ENCODE results near the gene CEP170B. TPM values are rescaled to one million over a fixed set of nuclear protein-coding genes. Genes with fewer than 3 reads are reported as not detected.
"Not testable (repeated sequence)": the region's sequence is repeated elsewhere in the genome, so short reads cannot be mapped to it uniquely, and the experiment has no call there.

The CEP170B gene
- polyA plus RNA-seq (ENCODE audit: insufficient read length in 3 of 3), result 10 to 100 TPM; 11.1 to 21.6 (median 15.3) TPM
- long read RNA-seq, donor 1, result 0 reads
- long read RNA-seq, donor 2, result 0 reads
- long read RNA-seq, donor 3, result 0 reads
- long read RNA-seq, donor 4, result 0 reads
- long read RNA-seq, donor 5, result 0 reads
- long read RNA-seq, donor 6, partial matches to known transcripts, result 0 of 1 reads
- long read RNA-seq, donor 6, other reads (novel, unspliced or antisense), result 0 of 1 reads
- long read RNA-seq, donor 7, result 0 reads
- long read RNA-seq, donor 8, result 0 reads
- long read RNA-seq, donor 9, partial matches to known transcripts, result 0 of 1 reads
- long read RNA-seq, donor 9, other reads (novel, unspliced or antisense), result 0 of 1 reads
- long read RNA-seq, donor 10, result 0 reads
- long read RNA-seq, donor 11, result 0 reads
- long read RNA-seq, donor 12, result 0 reads
- long read RNA-seq, donor 13, result 0 reads
- long read RNA-seq, donor 14, result 0 reads
- long read RNA-seq, donor 15, partial matches to known transcripts, result 13 of 14 reads
- long read RNA-seq, donor 15, other reads (novel, unspliced or antisense), result 0 of 14 reads
- long read RNA-seq, donor 16, partial matches to known transcripts, result 10 of 10 reads
- long read RNA-seq, donor 16, other reads (novel, unspliced or antisense), result 0 of 10 reads

DNA sequence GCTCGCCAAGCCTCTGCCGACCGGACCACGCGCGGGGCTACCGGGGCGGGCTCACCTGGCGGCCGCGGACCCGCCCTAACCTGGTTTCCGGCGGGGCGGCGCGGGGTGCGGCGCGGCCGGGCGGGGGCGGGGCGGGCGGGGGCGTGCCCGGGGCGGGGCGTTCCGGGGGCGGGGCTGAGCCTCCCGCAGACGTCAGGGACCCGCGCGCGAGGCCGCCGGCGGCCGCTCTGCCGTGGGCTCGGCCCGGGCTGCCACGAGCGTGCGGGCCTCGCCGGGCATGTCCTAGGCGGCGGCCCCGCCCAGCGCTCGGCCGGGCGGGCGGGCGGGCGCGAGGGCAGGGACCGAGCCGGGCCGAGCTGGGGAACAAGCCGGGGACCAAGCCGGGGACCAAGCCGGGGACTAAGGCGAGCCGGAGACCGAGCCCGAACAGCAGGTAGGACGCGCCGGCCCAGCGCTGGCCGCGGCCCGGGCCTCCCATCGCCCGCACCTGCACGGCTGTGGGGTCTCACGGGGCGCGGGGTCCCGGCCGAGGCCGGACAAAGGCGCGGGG, at the start of gene CEP170B:
TSS of gene CEP170B (plus strand) at position 188 of the 550 bp plus-strand sequence. CDS start 3,183 bp downstream, outside the sequence.
- DNase-seq (ENCODE audit: extremely low read depth in 1 of 11, low read depth in 9 of 11, low spot score in 4 of 11), result no peak

- no peak for DNase-seq (ENCODE audit: extremely low read depth in 1 of 11, low read depth in 9 of 11, low spot score in 4 of 11)
Observed at GRCh38 chr14:104816616-104816884, 48.5 kb upstream of the CEP170B start.

DNA sequence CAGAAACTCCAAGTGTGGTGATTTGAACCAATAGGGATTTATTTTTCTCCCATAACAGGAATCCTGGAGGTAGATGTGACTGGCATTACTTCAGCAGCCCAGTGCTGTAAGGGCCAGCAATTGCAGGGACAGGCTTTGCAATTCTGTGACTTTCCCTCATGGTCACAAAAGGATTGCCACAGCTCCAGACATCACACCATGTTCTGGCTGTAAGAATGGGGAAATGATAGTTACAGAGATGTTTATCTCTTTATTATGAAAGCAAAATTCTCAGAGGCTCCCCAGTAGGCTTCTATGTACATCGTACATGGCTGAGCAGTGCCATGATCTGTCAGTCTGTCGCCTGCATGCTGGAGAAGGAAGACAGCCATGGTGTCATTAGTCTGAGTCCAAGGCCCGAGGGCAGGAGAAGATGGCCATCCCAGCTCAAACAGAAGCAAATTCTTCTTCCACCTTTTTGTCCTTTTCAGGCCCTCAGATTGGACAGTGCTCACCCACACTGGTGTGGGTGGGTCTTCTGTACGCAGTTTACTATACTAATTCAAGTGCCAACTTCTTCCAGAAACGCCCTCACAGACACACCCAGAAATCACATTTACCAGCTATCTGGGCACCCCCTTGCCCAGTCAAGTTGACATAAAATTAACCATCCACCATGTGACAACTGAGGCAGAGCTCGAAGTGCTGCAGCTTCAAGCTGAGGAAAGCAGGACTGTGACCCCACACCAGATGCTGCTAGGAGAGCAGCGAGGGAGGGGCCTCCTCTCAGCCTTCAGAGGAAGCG, 46.9 kb upstream of the CEP170B start:
- no peak for DNase-seq (ENCODE audit: extremely low read depth in 1 of 11, low read depth in 9 of 11, low spot score in 4 of 11)

GRCh38 chr14:104818714-104819161, 46.3 kb upstream of the CEP170B start:
- DNase-seq (ENCODE audit: extremely low read depth in 1 of 11, low read depth in 9 of 11, low spot score in 4 of 11), result no peak

GRCh38 chr14:104819361-104819781, 45.7 kb upstream of the CEP170B start:
- no peak for DNase-seq (ENCODE audit: extremely low read depth in 1 of 11, low read depth in 9 of 11, low spot score in 4 of 11)

- DNase-seq (ENCODE audit: extremely low read depth in 1 of 11, low read depth in 9 of 11, low spot score in 4 of 11), result no peak
Observed at GRCh38 chr14:104820669-104821228, 44.3 kb upstream of the CEP170B start.

- DNase-seq (ENCODE audit: extremely low read depth in 1 of 11, low read depth in 9 of 11, low spot score in 4 of 11), result no peak
Observed at GRCh38 chr14:104821229-104821945, 43.7 kb upstream of the CEP170B start.

- DNase-seq (ENCODE audit: extremely low read depth in 1 of 11, low read depth in 9 of 11, low spot score in 4 of 11), result no peak
Observed at GRCh38 chr14:104821971-104822608, 43.0 kb upstream of the CEP170B start.

GRCh38 chr14:104822821-104823615, 42.0 kb upstream of the CEP170B start:
- no peak for DNase-seq (ENCODE audit: extremely low read depth in 1 of 11, low read depth in 9 of 11, low spot score in 4 of 11)

GRCh38 chr14:104824353-104824997, 40.6 kb upstream of the CEP170B start:
- DNase-seq (ENCODE audit: extremely low read depth in 1 of 11, low read depth in 9 of 11, low spot score in 4 of 11), result no peak

DNA sequence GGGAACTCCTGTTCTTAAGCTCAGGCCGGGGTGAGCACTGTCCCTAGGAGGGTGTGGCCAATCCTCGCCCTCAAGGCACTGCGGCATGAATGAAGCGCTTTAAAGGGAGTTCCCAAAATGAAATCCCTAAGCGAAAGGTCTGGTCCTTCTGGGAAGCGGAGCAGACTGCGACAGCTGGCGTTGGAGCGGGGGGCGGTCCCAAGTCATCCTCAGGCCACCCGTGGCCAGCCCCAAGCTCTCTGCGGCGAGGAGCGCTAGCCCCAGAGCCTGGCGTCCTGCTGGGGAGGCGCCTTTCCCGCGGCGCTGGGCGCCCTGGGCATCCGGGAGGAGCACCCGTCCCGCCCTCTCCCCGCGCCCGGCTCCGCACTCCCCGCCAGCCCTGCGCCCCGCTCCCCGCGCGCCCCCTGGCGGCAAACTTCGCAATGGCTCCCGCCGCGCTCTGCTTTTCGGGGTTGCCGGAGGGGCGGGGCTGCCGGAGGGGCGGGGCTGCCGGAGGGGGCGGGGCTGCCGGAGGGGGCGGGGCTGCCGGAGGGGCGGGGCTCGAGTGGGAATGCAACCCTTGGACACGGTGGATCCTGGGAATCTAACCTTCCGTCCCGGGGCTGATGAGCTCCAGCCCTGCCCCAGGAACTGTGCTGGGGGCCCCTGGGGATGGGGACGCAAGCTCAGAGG, 38.7 kb upstream of the CEP170B start:
- peak in 6 of 11 donors; percentile 68 to 81 (median 80) for DNase-seq (ENCODE audit: extremely low read depth in 1 of 11, low read depth in 9 of 11, low spot score in 4 of 11)

- DNase-seq (ENCODE audit: extremely low read depth in 1 of 11, low read depth in 9 of 11, low spot score in 4 of 11), result no peak
Observed at GRCh38 chr14:104826861-104827176, 38.2 kb upstream of the CEP170B start.

GRCh38 chr14:104827177-104828055, 37.7 kb upstream of the CEP170B start:
- peak in 1 of 11 donors; percentile 31 for DNase-seq (ENCODE audit: extremely low read depth in 1 of 11, low read depth in 9 of 11, low spot score in 4 of 11)

DNA sequence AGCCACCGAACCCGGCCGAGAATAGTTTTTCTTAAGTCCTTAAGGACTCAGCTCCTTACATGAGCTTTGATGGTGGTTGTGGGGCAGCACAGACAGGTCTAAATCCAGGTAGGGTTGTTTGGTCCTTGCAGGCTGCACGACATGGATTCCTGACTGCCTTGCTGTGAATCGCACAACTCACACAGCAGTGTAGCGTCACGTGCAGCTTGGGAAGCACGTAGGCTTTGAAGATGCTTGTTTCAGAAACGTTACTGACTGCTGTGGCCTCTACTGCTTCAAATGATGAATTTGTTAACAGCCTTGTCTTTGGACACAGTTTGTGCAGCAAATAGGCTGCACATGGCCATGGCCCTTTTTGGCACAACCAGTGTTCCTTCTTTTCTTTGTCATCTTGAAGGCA, 34.3 kb upstream of the CEP170B start:
- no peak for DNase-seq (ENCODE audit: extremely low read depth in 1 of 11, low read depth in 9 of 11, low spot score in 4 of 11)

DNA sequence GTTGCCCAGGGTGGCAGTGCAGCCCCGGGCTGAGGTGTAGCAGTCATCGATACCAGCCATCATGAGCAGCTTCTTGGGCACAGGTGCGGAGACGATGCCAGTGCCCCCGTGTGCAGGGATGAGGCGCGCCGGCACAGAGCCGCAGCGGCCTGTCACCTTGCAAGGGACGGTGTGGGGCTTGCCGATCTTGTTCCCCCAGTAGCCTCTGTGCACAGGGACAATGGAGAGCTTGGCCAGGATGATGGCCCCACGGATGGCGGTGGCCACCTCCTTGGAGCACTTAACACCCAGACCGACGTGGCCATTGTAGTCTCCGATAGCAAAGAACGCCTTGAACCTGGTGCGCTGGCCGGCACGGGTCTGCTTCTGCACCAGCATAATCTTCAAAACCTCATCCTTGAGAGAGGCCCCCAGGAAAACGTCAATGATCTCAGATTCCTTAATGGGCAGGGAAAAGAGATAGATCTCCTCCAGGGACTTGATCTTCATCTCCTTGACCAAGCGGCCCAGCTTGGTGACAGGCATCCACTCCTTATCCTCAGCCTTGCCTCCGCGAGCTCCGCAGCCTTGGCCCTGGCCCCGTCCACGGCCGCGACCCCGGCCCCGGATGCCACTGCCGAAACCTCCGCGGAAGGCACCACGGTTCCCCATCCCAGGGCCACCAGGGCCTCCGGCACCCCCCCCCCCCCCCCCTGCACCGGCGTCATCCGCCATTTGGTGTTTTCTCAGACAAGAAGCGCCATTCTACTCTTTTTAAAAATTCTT, 28.7 kb upstream of the CEP170B start:
- DNase-seq (ENCODE audit: extremely low read depth in 1 of 11, low read depth in 9 of 11, low spot score in 4 of 11), result not testable (repeated sequence)
